Measurements from ENCODE around the gene IGLL5.

- TF ChIP-seq ZNF384 (IDR thresholded peaks at IDR 0.05) (no peak), FOXA1 (IDR thresholded peaks at IDR 0.05) (no peak), FOXK2 (IDR thresholded peaks at IDR 0.05) (no peak), SP1 (IDR thresholded peaks at IDR 0.05) (no peak), ARNT (IDR thresholded peaks at IDR 0.05) (no peak), ELF4 (IDR thresholded peaks at IDR 0.05) (no peak), L3MBTL2 (conservative IDR thresholded peaks at IDR 0.05) (no peak), CTBP1 (IDR thresholded peaks at IDR 0.05; ENCODE audit: borderline replicate concordance) (no peak), TARDBP (IDR thresholded peaks at IDR 0.05) (no peak), NFRKB (IDR thresholded peaks at IDR 0.05) (no peak)
Observed at GRCh38 chr22:22943521-22944267, 56.1 kb downstream of the IGLL5 start.

Data from HEK293T (cell line).